ENCODE data around the gene SLC22A31. TPM values are rescaled to one million over a fixed set of nuclear protein-coding genes. Genes with fewer than 3 reads are reported as not detected.

Gene SLC22A31
- total and polyA plus RNA-seq, 12 donors: 0.28 to 3.2 (median 2.0) TPM; not detected in 5

DNA sequence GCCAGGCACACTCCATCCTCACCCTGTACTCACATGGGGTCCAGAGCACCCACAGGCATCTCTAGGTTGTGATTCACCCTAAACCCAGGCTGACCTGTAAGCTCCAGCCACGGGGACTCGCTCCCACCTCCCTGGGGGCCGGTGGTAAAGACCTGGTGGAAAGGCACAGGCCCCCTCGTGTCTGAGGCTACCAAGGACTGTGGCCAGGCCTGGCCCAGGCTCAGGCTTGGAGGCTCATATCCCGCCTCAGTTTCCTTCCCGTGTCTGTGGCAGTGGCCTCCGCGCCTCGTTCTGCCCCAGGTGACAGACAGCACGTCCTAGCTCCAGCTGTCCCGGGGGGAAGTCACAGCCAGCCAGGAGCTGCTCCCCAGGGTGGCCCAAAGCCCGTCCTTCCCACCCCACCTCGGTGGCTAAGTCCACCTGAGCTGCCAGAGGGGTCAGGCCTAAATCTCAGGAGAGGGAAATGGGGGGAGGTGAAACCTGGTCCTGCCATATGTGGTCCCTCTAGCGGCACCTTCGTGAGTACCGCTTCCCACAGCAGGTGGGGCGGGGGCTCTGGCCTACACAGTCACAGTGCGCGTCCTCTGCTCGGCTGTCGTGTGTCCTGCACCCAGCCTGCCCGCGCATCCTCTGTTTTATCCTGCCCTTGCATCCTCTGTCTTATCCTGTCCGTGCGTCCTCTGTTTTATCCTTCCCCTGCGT, 16.2 kb downstream of the SLC22A31 start:
- Histone ChIP-seq H3K36me3 (replicated peaks in 1 of 2) (no peaks in the 10 kb centered on the region), H3K9me3 (replicated peaks in 1 of 3) (no peaks in the 10 kb centered on the region), H3K4me3 (no peak overlapping the region), H3K27ac (no peak overlapping the region), H3K27me3 (no peaks in the 10 kb centered on the region), H3K4me1 (replicated peaks in 1 of 2) (no peaks in the 10 kb centered on the region)
- no peak for DNase-seq
- TF ChIP-seq, protein P1, sequence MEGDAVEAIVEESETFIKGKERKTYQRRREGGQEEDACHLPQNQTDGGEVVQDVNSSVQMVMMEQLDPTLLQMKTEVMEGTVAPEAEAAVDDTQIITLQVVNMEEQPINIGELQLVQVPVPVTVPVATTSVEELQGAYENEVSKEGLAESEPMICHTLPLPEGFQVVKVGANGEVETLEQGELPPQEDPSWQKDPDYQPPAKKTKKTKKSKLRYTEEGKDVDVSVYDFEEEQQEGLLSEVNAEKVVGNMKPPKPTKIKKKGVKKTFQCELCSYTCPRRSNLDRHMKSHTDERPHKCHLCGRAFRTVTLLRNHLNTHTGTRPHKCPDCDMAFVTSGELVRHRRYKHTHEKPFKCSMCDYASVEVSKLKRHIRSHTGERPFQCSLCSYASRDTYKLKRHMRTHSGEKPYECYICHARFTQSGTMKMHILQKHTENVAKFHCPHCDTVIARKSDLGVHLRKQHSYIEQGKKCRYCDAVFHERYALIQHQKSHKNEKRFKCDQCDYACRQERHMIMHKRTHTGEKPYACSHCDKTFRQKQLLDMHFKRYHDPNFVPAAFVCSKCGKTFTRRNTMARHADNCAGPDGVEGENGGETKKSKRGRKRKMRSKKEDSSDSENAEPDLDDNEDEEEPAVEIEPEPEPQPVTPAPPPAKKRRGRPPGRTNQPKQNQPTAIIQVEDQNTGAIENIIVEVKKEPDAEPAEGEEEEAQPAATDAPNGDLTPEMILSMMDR (IDR thresholded peaks at IDR 0.05): no peak
- no peak for TF ChIP-seq POLR2A (IDR thresholded peaks at IDR 0.05)
- WGBS, 4 donors: 66 to 76% (median 72%) methylated on average over 15 to 26 of the region's 26 CpGs
- intact Hi-C loops (cut with DNase I): no loop called here

DNA sequence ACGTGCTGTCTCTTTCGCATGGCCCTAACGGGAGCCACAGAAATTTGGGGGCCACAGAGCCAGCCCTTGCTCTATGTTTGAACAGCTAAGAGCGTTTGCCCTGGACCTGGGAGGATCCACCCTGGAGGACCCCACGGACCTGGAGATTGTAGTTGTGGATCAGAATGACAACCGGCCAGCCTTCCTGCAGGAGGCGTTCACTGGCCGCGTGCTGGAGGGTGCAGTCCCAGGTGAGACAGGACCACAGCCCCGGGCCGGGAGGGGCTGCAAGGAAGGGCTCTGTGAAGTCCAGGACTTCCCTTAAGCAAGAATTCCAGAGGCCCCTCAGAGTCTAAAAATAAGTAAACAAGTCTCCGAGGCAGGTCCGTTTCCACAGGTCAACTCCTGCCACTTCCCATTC, 16.9 kb downstream of the SLC22A31 start:
- TF ChIP-seq POLR2A (IDR thresholded peaks at IDR 0.05): no peak
- TF ChIP-seq, protein P1 (IDR thresholded peaks at IDR 0.05): no peak
- intact Hi-C loops (cut with DNase I): no loop called here
- no peak overlapping the region for H3K4me3 ChIP-seq
- 38 to 68% (median 51%) methylated on average over 8 to 13 of the region's 13 CpGs for WGBS, 4 donors
- no peak overlapping the region for H3K27ac ChIP-seq
- no peaks in the 10 kb centered on the region for H3K36me3 ChIP-seq (replicated peaks in 1 of 2)
- H3K4me1 ChIP-seq (replicated peaks in 1 of 2): no peaks in the 10 kb centered on the region
- no peaks in the 10 kb centered on the region for H3K27me3 ChIP-seq
- DNase-seq: no peak
- H3K9me3 ChIP-seq (replicated peaks in 1 of 3): no peaks in the 10 kb centered on the region

DNA sequence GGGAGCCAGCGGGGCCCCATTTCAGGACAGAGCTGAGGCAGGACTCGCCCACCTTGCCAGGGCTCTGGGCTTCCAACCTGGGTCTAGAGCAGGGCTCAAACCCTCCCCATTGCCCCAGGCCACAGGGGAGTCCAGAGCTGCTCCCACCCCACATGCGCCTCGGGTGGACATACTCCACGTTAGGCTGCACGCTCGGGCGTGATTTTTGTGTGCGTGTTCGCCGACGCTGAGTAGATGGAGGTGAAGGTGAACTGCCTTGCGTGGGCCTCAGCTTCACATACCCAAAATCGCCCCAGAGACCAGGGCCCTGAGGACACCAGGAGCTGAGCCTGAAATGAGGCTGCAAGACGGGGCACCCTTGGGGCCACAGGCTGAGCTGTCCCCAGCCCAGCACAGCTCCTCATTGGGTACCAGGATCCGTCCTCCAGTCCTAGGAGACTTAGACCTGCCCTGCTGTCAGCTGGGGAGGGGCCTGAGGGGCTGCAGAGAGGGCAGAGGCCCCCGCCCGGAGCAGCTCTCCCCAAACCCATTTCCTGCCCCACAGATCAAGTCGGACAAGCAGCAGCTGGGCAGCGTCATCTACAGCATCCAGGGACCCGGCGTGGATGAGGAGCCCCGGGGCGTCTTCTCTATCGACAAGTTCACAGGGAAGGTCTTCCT, 20.6 kb downstream of the SLC22A31 start:
- no peak overlapping the region for H3K4me3 ChIP-seq
- no peak for DNase-seq
- no peaks in the 10 kb centered on the region for H3K4me1 ChIP-seq (replicated peaks in 1 of 2)
- TF ChIP-seq, protein P1 (IDR thresholded peaks at IDR 0.05): no peak
- TF ChIP-seq POLR2A (IDR thresholded peaks at IDR 0.05): no peak
- H3K27ac ChIP-seq: no peak overlapping the region
- H3K36me3 ChIP-seq (replicated peaks in 1 of 2): no peaks in the 10 kb centered on the region
- intact Hi-C loops (cut with DNase I): no loop called here
- H3K9me3 ChIP-seq (replicated peaks in 1 of 3): no peaks in the 10 kb centered on the region
- 78 to 87% (median 84%) methylated on average over 10 to 25 of the region's 25 CpGs for WGBS, 4 donors
- H3K27me3 ChIP-seq: no peaks in the 10 kb centered on the region

DNA sequence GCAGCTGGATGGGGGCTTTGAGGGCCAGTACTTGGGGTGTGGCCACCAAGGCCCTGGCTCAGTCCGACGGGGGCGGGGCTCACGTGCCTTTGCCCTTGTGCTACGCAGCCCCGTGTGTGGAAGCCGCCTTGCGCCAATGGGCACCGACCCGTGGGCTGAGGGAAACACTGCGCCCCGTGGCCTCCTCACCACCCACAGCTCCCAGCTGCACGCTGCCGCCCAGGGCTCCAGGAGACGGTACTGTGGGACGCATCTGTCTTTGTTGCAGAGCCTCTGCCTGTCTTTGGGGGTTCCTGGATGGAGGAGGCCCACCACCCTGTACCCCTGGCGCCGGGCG, 21.2 kb downstream of the SLC22A31 start:
- Histone ChIP-seq H3K27me3 (no peaks in the 10 kb centered on the region), H3K9me3 (replicated peaks in 1 of 3) (no peaks in the 10 kb centered on the region)

More for the DNA sequence above, 21.2 kb downstream of the SLC22A31 start:
- Histone ChIP-seq H3K27ac (no peak overlapping the region), H3K4me3 (no peak overlapping the region), H3K36me3 (replicated peaks in 1 of 2) (no peaks in the 10 kb centered on the region), H3K4me1 (replicated peaks in 1 of 2) (no peaks in the 10 kb centered on the region)
- no peak for TF ChIP-seq POLR2A (IDR thresholded peaks at IDR 0.05)
- TF ChIP-seq, protein P1 (IDR thresholded peaks at IDR 0.05): no peak
- intact Hi-C loops (cut with DNase I): no loop called here
- 83 to 92% (median 86%) methylated on average over 12 to 19 of the region's 19 CpGs for WGBS, 4 donors
- no peak for DNase-seq
